Tibial nerve (tissue), 4 donors: ENCODE results near the gene AKAP6. TPM values are rescaled to one million over a fixed set of nuclear protein-coding genes. Genes with fewer than 3 reads are reported as not detected.

Experiments
- DNase-seq, 2 donors: peaks; one replicate each; pipeline ENCODE4 v3.0.0-alpha.2; 2019; ENCODE audit warnings: low spot score in 2 of 2
- H3K27ac ChIP-seq, 4 donors: fragments of 200-600 bp; sonication (generic) in 3 of 4; one replicate each; pipeline ENCODE4 v1.5.1; 2017 to 2019; ENCODE audit warnings: mild to moderate bottlenecking in 1 of 4
- H3K27me3 ChIP-seq, 2 donors: fragments of 200-600 bp; sonication (generic) in 1 of 2; one replicate each; pipeline versions ENCODE4 v1.5.1 to v1.6.0; 2017 to 2019
- H3K36me3 ChIP-seq, 3 donors: fragments of 200-600 bp; sonication (generic); one replicate each; pipeline ENCODE4 v1.5.1; 2018 to 2019
- H3K4me1 ChIP-seq, 4 donors: fragments of 200-600 bp; sonication (generic) in 3 of 4; one replicate each; pipeline ENCODE4 v1.5.1; 2017 to 2019
- H3K4me3 ChIP-seq, 4 donors: fragments of 200-600 bp; sonication (generic) in 3 of 4; one replicate each; pipeline ENCODE4 v1.5.1; 2017 to 2019; ENCODE audit warnings: mild to moderate bottlenecking in 1 of 4, moderate library complexity in 1 of 4
- H3K9me3 ChIP-seq, 4 donors: fragments of 200-600 bp; sonication (generic) in 3 of 4; one replicate each; pipeline ENCODE4 v1.5.1; 2017 to 2019
- CTCF ChIP-seq, 5 experiments: fragments of 200-600 bp in 3 of 5; fragments of 450-650 bp in 2 of 5; sonication (generic) in 3 of 5; IDR thresholded peaks; one replicate each; pipeline ENCODE4 v1.5.1; 2016 to 2019; ENCODE audit warnings: antibody characterized with exemption in 5 of 5, mild to moderate bottlenecking in 3 of 5, moderate library complexity in 2 of 5
- EP300 ChIP-seq, 2 donors: sonication (generic); formaldehyde crosslinking; IDR thresholded peaks; one replicate each; pipeline ENCODE4 v1.6.1; 2017; ENCODE audit warnings: antibody characterized with exemption in 2 of 2, mild to moderate bottlenecking in 1 of 2
- POLR2A ChIP-seq, 2 donors: fragments of 450-650 bp; IDR thresholded peaks; one replicate each; pipeline ENCODE4 v1.6.1; 2017; ENCODE audit warnings: antibody characterized with exemption in 2 of 2, mild to moderate bottlenecking in 2 of 2, moderate library complexity in 2 of 2
- WGBS, 2 donors: methylation state at CpG; one replicate each; pipeline ENCODE4 v1.1.5; 2018; 5-methylcytosine and 5-hydroxymethylcytosine counted together
- total RNA-seq, 4 donors: library from RNA; depleted of rRNA; stranded (reverse); fragments of >200 nt; gene quantifications; one replicate each; pipeline ENCODE4 v1.1.0, GENCODE V29; 2016

The AKAP6 gene
- total RNA-seq, 4 donors from 2014 or later: 2.1 to 10.7 (median 5.2) TPM

- DNase-seq: no peak
- no peaks in the 10 kb centered on the region for H3K36me3 ChIP-seq
- peaks cover 0 to 7% (median 2%) of the 10 kb centered on the region in 4 donors for H3K4me1 ChIP-seq
- H3K4me3 ChIP-seq: no peak overlapping the region
- no peaks in the 10 kb centered on the region for H3K9me3 ChIP-seq
- no peaks in the 10 kb centered on the region for H3K27me3 ChIP-seq
- H3K27ac ChIP-seq: no peak overlapping the region
- no peak for TF ChIP-seq CTCF (IDR thresholded peaks at IDR 0.05)
- TF ChIP-seq EP300 (IDR thresholded peaks at IDR 0.05): no peak
- no peak for TF ChIP-seq POLR2A (IDR thresholded peaks at IDR 0.05)
Observed at GRCh38 chr14:32497248-32497647, 168.2 kb downstream of the AKAP6 start.

GRCh38 chr14:32507029-32507984, 178.2 kb downstream of the AKAP6 start:
- no peak for DNase-seq
- H3K27me3 ChIP-seq: no peaks in the 10 kb centered on the region
- H3K36me3 ChIP-seq: no peaks in the 10 kb centered on the region
- TF ChIP-seq EP300 (IDR thresholded peaks at IDR 0.05) (no peak), POLR2A (IDR thresholded peaks at IDR 0.05) (no peak), CTCF (IDR thresholded peaks at IDR 0.05) (no peak)
- peaks cover 0 to 26% (median 2%) of the 10 kb centered on the region in 4 donors for H3K4me1 ChIP-seq
- no peaks in the 10 kb centered on the region for H3K9me3 ChIP-seq
- no peak overlapping the region for H3K4me3 ChIP-seq
- H3K27ac ChIP-seq: peak overlapping the region in 1 of 4 donors; percentile 84
- 58 to 70% methylated on average over 4 of the region's 4 CpGs for WGBS, 2 donors

GRCh38 chr14:32508281-32508680, 179.2 kb downstream of the AKAP6 start:
- no peak overlapping the region for H3K4me3 ChIP-seq
- no peak for DNase-seq
- H3K4me1 ChIP-seq: peaks cover 0 to 33% (median 2%) of the 10 kb centered on the region in 4 donors
- H3K36me3 ChIP-seq: no peaks in the 10 kb centered on the region
- H3K9me3 ChIP-seq: no peaks in the 10 kb centered on the region
- no peaks in the 10 kb centered on the region for H3K27me3 ChIP-seq
- WGBS, 2 donors: 25 to 33% methylated on average over 2 of the region's 2 CpGs
- no peak for TF ChIP-seq CTCF (IDR thresholded peaks at IDR 0.05)
- no peak for TF ChIP-seq POLR2A (IDR thresholded peaks at IDR 0.05)
- no peak for TF ChIP-seq EP300 (IDR thresholded peaks at IDR 0.05)
- peak overlapping the region in 1 of 4 donors; percentile 84 for H3K27ac ChIP-seq

GRCh38 chr14:32509632-32510187, 180.6 kb downstream of the AKAP6 start:
- peak in 1 of 2 donors; percentile 15 for DNase-seq
- H3K27ac ChIP-seq: peak overlapping the region; percentile 37 to 84 (median 66)
- H3K27me3 ChIP-seq: no peaks in the 10 kb centered on the region
- H3K36me3 ChIP-seq: no peaks in the 10 kb centered on the region
- no peaks in the 10 kb centered on the region for H3K9me3 ChIP-seq
- H3K4me3 ChIP-seq: peak overlapping the region in 1 of 4 donors; percentile 25
- 12 to 25% methylated on average over 10 of the region's 10 CpGs for WGBS, 2 donors
- peaks cover 0 to 40% (median 2%) of the 10 kb centered on the region in 4 donors for H3K4me1 ChIP-seq
- peak; percentile 16 to 67 for TF ChIP-seq EP300 (IDR thresholded peaks at IDR 0.05)
- TF ChIP-seq POLR2A (IDR thresholded peaks at IDR 0.05): no peak

GRCh38 chr14:32510815-32511214, 181.7 kb downstream of the AKAP6 start:
- Histone ChIP-seq H3K27me3 (no peaks in the 10 kb centered on the region), H3K4me1 (peaks cover 0 to 40% (median 2%) of the 10 kb centered on the region in 4 donors), H3K9me3 (no peaks in the 10 kb centered on the region), H3K4me3 (no peak overlapping the region), H3K27ac (peak overlapping the region in 3 of 4 donors; percentile 30 to 69 (median 46)), H3K36me3 (no peaks in the 10 kb centered on the region)
- no peak for DNase-seq
- no peak for TF ChIP-seq CTCF (IDR thresholded peaks at IDR 0.05)
- no peak for TF ChIP-seq POLR2A (IDR thresholded peaks at IDR 0.05)
- WGBS, 2 donors: 49 to 59% methylated on average over 3 of the region's 3 CpGs
